Activated naive CD4-positive, alpha-beta T cell (primary cell): ENCODE results near the gene TBPL1.
"Not testable (repeated sequence)": the region's sequence is repeated elsewhere in the genome, so short reads cannot be mapped to it uniquely, and the experiment has no call there.

Experiments used
- DNase-seq, 4 experiments: peaks; one replicate each; lab custom pipeline; 2025; lab: John Stamatoyannopoulos, UW

The TBPL1 gene

DNA sequence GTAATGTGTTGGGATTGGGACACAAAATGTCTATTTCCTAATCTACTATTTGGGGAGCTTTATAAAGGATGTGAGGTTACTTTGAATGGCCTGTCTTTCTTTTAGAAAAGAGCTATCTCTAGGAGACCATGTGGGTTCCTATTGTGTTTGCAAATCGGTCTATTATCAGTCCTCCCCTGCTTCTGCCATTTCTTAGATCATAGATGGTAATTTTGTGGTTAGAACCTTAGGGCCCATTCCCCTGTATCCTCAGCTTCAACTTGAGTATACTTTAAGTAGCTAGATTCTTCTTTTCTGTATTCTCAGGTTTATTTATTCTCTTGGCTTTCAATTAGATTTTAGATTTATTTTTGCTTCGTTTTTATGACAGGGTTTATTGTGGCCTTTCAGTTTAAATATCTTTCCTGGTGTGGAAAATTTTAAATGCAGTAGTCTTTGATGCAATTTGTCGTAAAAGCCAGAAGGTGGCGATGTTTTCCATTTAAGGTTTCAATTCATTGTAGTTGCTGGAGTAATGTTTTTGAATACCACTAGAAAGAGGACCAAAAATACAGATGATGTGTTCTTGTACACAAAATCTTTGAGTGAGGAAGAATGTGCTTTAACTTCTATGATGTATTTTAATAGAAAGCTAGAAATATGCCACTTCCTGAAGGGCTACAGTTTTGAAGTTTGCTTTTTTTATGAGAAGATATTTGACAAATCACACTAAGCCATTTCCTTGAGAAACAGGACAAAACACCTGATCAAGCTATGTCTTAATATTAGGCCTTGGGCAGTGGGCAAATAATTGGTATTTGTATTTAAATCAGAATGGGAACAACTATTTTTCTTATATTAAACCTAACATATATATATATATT lies 20.3 kb downstream of the TBPL1 start:
- no peak for DNase-seq

DNA sequence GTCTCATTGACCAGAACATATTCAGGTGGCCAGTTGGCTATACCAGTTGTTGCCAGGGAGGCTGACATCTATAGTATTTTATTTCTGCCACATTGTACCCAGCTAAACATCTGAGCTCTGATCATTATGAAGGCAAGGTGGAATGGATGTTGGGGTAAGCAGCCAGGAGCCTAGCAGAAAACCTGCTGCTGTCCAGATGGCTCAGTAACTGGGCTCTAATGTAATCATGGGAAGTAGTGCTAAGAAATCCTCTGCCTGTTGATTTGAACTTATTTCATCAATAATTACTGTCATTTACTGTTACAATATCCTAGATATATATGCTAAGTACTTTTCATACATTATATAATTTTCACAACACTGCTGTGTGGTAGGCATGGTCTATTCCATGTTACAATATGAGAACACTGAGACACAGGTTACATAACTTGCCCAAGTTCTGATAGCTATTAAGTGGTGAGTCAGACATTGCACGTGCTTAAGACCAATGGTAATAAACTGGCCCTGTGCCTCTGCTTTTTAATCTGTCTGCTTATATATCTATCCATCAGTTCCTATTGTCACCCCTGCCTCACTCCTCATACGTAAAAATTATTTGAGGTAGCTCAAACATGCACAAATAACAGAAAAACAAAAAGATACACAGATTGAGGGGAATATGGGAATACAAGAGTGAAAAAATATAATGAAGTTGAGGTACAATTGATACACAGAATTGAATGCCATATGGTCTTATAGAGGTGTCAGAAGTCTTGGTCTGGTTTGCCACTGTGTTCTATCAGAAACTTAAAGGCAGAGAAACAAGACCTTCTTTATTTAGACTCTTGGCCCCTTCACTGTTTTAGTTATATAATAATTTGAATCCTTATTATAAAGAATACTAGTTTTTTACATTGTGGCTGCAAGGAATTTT lies 25.2 kb downstream of the TBPL1 start:
- DNase-seq: no peak

DNA sequence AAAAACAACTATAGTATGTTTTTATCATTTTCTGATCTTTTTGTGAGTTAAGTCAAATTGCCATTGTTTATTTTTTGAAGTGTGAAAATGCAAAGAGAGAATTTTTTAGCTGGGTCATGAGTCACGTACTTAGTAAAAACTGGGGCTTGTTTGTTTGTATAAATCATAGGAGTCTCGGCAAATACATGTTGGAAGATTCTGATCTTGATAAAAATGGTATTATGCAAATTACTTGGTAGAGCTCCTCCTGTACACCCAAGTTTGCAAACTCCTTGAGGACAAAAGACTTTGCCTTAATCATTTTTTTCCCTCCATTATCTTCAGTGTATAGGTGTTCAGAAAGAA lies 25.8 kb downstream of the TBPL1 start:
- DNase-seq: no peak

DNA sequence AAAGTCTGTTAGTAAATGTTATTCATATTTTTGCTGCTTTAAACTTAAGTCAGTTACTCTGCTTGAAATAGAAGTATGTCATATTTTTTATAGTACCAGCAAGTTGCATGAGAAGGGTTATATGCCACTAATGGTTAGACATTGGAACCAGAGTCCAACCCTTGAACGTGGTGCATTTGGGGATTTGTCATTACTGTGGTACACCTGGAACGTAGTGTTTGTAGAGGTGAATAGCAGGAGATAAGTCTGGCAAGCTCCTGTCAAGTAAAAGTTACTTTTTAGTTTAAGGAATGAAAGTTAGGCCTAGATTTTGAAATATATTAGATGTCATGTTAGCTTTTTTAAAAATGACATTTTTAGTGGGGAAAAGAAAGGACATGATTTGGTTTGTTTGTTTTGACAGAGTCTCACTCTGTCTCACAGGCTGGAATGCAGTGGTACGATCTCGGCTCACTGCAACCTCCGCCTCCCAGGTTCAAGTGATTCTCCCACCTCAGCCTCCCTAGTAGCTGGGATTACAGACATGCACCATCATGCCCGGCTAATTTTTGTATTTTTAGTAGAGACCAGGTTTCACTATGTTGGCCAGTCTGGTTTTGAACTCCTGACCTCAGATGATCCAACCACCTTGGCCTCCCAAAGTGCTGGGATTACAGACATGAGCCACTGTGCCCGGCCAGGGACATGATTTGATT lies 26.4 kb downstream of the TBPL1 start:
- not testable (repeated sequence) for DNase-seq

DNA sequence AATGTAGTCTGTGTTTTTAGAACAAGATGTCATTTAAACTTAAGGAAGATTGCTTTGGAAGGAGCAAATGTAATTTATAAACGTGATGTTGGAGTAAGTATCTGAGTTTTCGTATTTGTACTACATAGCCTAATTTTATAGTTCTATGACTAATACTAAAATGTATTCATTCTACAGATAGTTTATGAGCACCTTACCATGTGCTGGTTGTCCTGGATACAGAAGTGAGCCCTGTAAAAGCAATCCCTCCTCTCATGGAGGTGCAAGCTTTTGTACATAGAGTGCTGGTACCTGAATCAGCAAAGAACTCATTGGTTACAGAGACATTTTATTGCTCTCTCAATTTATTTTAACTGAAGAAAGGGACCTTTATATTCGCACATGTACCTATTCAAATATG lies 27.1 kb downstream of the TBPL1 start:
- DNase-seq: no peak

DNA sequence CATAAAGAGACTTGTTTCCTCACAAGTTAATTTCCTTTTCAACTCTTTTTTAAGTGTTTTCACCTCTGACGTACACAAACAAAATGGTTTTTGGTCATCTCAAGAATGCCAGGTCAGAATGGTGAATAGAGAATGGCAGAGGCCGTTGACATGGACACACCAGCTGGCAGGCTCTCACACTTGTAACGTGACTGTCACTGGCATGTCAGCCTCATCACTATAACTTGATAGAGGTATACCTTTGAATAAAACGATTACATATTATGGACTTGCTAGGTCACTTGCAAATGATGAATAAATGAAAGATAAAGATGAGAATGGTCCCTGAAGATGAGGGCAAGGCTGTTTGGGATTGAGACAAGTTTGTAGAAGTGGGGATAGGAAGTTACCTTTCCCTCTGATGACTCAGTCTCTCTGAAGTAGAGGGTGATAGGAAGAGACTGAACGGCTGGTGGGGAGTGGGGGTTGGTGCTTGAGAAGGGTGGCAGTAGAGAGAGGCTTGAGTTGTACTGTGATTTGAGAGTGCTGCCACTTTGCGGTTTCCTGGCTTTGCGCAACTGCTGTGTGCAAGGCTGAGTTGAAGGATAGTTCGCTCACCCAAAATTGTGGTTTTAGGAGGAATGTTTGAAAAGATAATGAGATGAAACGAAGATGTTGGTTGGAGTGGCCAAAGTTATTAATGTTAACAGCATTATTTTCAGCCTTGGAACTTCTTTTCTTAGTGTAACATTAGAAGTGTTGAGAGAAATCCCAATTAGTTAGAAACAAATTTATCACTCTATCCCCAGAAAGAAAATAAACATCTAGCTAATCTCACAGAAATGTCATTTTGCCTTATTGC lies 30.3 kb downstream of the TBPL1 start:
- peak in 2 of 4 experiments; percentile 3 to 9 for DNase-seq

DNA sequence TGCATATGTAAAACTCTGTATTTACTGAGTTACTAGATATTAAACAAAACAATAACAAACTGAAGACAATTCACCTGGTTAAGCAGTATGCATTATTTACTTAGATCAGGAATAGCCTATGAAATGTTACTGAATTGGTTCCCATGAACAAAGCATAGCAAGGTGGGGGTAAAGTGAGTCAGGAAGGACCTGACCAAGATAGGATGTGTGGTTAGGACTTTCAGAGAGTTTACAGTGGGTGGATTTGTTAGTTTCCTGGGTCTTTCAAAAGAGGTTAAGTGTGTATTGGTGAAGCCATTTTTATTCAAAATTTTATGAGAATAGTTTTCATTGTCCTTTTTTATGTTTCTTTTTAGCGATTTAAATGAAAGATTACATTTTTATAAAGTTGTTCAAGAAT lies 32.9 kb downstream of the TBPL1 start:
- no peak for DNase-seq

DNA sequence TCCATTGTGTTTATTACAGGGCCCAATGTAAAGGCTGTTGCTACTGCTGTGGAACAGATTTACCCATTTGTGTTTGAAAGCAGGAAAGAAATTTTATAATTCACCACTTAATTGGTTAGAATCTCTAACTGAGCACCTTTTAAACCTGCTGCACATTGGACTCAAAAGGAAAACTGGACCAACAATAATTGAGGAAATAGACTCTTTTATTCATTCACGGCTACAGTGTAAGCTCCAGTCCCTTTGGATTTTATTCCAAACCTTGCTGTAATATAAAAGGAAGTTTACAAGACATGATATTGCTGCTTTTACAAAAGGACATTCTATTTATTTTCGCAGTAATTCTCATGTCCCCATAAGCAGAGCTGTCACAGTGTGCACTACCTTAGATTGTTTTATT lies 33.9 kb downstream of the TBPL1 start:
- DNase-seq: no peak

DNA sequence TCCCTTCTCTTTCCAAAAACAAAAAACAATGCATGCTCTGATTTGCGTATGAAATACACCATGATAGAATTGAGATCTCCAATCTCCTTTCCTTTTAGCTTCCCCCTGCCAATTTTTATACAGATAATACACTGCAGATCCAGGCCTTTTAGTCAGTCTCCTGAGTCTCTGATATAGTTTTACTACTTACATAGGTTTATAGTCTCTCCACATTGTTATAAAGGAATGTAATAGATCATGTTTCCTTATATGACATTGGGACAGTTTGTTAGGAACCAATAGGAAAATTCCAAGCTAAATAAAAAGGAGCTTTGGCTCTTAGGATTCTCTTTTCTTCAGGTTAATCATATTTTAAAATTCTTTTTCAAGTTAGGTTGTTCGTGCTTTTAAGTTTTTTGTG lies 36.5 kb downstream of the TBPL1 start:
- DNase-seq: no peak

DNA sequence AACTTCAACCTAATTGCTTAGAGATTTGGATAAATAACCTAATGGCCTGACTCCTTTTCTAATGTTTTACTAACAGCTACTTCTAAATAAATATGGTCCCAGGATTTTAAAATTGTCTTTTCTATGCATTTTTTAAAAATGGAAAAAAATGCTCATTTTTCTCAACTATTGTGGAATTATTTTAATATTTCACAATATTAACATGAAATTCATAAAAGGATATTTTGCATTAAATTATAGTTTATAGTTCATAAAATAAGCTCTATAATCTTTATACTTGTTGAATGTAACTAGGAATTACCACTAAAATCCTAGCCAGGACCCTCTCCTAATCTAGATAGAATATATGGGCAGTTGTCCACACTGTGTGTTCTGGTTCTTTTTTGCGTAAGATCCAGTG lies 37.3 kb downstream of the TBPL1 start:
- DNase-seq: no peak

DNA sequence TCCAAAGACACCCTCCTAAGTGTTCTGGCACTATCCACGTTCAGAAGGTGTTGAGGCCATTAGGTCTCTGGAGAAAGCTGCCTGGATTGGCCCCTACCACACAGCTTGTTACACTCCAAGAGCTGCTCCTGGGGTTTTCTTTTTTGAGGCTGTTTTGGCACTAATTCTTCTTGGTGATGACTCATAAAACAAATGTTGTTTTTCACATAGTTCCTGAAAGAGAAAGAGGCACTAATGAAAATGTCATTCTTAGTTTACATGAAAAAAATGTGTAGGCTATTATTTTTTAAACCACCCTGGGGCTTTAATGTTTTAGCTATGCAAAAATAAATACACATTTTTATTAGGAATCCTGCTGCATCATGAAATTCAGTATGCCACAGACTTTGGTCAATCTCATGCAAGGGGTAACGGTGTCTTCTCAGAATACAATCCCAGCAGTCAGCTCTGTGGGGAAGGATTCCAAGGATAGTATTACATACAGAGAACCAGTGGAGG lies 38.1 kb downstream of the TBPL1 start:
- DNase-seq: no peak

DNA sequence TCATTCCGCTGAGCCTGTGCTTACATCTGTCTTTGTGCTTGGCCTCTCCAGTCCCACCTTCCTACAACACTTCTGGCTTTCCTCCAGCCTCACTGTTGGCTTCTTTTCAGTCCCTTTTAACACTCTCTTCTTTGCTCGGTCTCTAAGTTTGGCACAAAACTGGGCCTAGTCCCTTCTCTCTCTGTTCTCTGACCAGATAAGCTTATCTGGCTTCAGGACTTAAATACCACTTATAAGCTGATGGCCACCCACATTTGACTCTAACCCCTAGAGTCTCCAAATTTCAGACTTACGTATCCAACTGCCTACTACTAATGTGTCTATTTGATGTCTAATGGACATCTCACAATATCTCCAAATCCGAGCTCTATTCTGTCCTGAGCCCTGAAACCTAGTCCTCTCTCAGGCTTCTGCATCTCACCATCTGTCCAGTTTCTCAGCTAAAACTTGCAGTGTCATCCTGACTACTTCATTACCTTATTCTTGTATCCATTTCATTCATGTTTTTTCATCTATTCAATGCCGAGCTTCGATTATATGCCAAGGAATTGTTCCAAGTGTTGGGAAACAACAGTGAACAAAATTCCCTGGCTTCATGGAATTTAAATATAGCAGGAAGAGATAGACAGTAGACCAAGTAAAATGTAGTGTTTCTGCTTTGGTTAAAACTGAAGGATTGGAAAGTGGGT lies 40.1 kb downstream of the TBPL1 start:
- no peak for DNase-seq

DNA sequence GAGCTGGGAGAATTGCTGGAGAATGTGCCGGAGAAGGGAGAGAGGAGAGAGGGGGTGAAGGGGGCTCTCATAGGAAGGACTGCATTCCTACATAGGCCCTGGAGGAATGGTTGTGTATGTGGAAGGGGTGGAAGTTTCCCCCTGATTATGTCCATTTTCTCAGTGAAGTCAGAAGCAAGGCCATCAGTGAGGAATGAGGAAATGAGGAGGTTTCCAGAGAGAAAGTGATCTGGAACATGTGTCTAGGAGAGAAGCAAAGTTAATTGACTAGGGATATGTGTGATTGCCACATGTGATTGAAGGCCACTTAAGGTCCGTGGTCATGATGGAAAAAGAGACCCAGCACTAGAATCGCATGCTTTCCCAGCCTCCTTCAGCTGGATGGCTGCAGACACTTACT lies 42.3 kb downstream of the TBPL1 start:
- no peak for DNase-seq

DNA sequence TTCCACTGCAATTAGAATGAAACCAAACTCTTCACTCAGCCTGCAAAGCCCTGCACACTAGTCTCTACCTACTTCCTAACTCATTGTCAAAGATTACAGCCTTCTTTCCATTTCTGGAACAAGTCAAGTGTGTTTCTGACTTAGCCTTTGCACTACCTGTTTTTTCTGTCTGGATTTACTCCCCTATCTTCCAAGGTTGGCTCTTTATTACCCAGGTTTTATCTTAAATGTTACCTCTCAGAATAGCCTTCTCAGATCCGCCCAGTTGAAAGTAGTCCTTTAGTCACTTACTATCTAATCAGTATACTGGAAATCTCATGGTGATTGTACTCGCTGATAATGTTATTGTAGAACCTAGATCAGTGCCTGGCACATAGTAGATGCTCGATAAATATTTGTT lies 42.7 kb downstream of the TBPL1 start:
- no peak for DNase-seq

DNA sequence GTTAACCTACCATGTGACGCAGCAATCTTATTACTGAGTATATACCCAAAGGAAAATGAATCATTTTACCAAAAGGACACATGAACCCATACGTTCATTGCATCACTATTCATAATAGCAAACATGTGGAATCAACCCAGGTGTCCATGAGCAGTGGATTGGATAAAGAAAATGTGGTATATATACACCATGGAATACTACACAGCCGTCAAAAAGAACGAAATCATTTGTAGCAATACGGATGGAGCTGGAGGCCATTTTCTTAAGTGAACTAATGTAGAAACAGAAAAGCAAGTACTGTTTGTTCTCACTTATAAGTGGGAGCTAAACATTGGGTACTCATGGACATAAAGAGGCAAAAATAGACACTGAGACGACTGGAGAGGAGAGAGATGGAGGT lies 44.2 kb downstream of the TBPL1 start:
- no peak for DNase-seq

DNA sequence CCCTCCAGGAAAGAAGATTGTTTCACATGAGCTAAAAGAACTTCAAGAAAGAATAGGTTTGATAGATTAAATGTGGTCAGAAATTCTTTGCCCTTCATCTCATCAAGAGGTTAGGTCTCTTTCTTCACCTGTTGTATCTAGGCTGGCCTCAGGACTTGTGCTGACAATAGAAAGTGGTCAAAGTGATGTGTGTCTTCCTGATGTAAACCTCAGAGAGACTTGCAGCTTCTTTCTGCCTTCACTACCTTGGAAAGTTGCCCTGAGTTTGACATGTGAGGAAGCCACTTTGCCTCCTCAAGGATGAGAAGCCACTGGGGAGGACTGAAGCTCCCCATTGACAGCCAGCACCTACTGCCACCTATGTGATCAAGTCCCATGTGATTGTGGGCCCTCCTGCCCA lies 46.3 kb downstream of the TBPL1 start:
- no peak for DNase-seq

DNA sequence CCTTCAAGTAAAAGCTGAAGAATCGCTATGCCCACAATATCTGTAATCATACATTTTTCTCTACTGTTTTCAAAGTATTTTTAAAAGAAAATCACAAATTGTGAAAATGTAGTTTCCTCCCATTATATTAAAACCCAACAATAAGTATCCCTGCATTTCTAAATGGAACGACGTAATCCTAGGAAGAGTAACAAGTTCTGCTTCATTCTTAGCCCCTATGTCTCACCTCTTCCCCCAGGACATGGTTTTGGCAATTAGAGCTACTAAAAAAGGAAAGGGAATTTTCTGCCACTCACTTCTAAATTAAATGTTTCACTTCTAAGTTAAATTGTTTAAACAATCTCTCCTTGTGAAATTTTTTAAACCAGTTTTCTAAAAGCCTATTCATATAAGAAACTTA lies 47.4 kb downstream of the TBPL1 start:
- DNase-seq: no peak

DNA sequence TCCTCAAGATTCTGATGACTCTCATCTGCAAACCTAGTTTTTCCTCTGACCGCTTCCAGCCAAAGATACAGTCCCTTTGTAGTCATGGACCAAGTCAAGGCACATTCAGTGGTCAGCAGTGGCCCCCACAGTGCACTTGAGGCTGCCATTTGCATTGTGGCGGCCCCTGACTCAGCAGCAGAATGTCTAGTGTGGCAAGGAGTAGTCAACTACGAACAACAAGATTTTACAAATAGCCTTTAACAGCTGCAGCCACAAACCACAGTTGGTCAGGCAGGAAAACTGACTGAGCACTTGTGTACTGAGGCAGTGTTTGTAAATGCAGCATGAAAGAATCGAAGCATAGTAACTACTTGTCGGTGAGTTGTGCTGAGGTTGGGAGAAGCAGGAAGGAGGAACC lies 49.8 kb downstream of the TBPL1 start:
- no peak for DNase-seq

DNA sequence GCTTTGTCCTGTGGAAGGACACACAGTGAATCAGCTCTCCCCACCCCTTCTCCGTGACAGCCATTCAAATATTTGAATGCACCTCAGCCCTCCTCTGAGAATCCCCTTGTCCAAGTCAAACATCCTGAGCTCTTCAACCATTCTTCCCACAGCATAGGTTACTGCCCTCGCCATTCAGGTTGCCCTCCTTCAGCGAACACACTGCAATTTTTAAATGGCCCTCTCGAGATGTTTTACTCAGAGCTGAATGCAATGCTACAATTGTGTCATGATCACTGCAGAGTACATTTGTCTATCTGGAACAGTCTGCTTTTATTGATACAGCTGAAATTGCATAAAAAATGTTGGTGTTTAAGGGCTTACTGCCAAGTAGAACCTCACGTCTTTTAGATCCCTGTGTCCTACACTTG lies 50.5 kb downstream of the TBPL1 start:
- no peak for DNase-seq

DNA sequence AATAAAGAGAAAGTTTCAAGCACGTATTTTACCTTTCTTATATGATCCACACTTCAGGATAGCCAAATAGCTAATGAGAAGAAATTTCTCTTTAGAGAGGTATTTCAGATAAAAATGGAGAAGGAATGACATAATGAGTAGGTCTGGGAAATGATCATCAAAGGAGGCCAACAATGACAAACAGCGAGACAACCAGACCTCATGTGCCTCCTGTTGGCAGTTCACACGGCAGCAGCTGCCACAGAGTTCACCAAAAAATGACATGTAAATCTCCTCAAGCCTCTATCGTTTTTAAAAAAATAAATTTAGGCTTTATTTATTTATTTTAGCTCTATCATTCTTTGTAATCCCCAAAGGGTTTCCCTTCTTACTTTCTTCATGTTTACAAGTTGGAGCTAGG lies 51.7 kb downstream of the TBPL1 start:
- no peak for DNase-seq

DNA sequence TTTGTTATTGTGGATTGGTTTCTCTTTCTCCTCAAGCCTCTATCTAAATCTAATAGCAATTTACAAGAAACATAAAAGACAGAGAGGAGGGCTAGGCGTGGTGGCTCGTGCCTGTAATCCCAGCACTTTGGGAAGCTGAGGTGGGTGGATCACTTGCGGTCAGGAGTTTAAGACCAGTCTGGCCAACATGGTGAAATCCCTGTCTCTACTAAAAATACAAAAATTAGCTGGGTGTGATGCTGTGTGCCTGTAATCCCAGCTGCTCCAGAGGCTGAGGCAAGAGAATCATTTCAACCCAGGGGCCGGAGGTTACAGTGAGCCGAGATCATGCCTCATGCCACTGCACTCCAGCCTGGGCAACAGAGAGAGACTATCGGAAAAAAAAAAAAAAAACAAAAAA lies 52.8 kb downstream of the TBPL1 start:
- DNase-seq: no peak
